NCI-H2227 (cell line): ENCODE data around the gene RRAD.
A peak's percentile ranks its signal among the peaks of the same experiment; 100 is the strongest.

ENCODE experiments used
- DNase-seq: peaks from one replicate; lab custom pipeline; 2025; ENCODE audit not compliant: unreplicated experiment; lab: John Stamatoyannopoulos, UW

The RRAD gene

GRCh38 chr16:66918355-66918754 is 7.0 kb downstream of the RRAD start:
- no peak for DNase-seq

- DNase-seq = no peak
These were observed 7.6 kb downstream of the RRAD start for GRCh38 chr16:66917741-66918140.

DNA sequence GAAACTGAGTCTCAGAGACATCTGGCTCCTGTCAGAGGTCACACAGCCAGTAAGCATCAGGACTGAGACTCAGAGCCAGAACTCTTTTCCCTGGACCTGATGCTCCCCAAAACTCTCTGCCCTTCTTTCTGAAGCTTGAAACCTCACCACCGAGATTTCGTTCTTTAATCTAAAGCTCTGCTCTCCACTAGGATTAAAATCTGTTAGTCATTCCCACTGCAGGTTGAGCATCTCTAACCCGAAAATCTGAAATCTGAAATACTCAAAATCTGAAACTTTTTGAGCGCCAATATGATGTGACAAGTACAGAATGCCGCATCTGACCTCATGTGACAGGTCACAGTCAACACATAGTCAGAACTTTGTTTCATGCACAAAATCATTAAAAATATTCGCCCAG is 8.8 kb downstream of the RRAD start:
- DNase-seq = no peak

DNA sequence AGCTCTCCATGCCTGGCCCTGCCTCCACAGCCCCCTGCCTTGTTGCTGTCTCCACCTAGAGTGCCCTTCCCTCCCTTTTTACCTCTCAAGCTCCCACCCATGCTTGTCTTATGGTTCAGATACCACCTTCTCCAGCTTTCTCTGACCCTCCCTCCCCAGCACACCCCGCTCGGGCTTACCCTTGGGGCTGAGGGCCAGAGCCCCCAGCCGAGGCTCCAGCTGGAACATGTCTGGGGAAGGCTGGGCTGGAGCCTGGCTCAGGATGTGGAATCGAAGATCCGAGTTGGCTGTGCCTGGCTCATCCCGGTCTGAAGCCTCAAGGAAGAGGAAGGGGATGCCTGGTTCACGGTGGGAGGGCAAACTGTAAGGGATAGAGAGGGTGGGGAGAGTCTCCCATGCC is 10.3 kb downstream of the RRAD start:
- no peak for DNase-seq

GRCh38 chr16:66914541-66914940 is 10.8 kb downstream of the RRAD start:
- no peak for DNase-seq

DNA sequence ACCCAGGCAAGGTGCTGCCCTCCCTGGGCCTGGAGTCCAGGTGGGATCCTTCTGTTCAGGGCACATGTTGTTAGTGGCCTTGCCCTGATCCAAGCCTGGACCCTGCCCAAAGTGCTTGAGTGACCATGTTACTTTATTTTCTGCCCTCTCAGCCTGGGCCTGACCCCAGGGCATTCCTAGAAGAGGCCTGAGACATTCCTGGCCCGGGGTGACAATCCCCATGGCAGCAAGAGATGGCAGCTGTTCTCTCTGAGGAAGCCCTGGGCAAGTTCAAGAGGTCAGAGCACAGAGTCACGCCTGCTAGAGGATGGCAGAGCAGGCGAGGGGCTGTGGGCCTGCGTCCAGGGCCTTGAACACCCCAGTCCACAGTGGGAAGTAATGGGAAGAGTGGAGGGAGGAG is 11.6 kb downstream of the RRAD start:
- no peak for DNase-seq

- DNase-seq = no peak
These were observed 12.3 kb downstream of the RRAD start for GRCh38 chr16:66913081-66913480.

- no peak for DNase-seq
These were observed 13.5 kb downstream of the RRAD start for GRCh38 chr16:66911801-66912200.

DNA sequence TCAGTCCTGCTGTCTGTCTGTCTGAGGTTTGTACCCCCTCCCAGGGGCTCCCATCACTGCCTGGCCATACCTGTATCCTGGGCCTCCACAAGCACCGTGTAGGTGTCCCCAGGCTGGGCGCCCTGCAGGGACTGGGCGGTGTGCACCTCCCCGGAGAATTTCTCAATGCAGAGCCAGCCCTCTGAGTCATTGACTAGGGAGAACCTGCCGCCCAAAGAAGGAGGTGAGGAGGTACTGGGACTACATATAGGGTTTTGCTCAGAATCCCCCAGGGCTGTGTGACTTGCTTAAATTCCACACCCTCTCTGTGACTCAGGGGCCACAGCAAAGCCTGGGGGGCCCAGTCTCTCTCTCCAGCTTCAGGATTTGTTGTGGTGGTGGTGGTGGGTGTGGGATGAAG is 14.2 kb downstream of the RRAD start:
- DNase-seq = no peak

DNA sequence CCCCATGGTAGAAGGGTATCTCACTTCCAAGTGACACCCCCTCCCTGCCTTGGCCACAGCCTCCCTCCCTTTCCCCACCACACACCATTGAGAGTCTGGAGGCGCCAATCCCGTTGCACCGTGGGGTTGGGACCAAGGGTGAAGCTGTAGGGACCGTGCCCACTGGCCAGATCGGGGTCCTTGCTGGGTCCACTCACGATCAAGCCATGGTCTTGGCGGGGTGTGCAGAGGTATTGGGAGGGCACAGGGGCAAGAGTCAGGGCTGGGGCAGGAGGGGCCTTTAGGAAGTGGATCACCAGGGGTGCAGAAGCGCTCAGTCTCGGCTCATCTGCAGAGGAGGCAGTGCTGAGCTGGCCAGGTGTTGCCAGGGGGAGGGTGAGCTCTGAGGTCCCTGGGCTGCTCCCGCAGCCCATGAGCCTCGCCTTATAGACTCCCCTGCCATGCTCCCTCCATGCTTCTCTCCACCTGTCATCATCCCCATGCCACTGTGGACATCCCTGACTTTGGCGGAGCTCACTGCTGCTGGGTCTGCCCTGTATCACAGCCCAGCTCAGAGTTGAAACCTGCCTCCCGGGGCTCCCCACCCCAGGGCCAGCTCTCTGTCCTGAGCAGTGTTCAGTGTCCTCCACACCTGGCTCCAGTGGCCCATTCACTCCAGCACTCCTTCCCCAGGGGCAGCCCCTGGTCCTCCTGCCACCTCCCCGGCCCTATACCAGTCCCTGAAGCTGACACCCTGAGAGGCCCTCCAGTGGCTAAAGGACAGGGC is 15.0 kb downstream of the RRAD start:
- DNase-seq = no peak

- DNase-seq = no peak
These were observed 16.4 kb downstream of the RRAD start for GRCh38 chr16:66908762-66909559.

DNA sequence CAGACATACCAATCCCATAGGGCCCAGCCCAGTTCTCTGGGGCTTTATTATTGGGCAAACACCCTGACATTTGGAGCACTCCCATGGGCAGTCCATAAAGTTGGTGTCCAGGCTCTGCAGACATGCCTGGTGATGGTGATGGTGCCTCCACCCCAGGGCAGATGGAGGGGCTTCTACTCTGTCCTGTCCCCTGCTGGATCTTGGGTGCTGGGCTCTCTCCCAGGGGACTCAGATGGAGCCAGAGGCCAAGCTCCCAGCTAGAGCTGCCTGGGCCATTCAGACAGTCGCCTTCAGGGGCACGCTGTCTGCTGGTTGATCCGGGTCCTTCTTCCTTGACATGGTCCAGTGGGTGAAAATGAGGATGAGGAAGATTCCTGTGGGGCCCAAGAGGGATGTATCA is 17.2 kb downstream of the RRAD start:
- no peak for DNase-seq

DNA sequence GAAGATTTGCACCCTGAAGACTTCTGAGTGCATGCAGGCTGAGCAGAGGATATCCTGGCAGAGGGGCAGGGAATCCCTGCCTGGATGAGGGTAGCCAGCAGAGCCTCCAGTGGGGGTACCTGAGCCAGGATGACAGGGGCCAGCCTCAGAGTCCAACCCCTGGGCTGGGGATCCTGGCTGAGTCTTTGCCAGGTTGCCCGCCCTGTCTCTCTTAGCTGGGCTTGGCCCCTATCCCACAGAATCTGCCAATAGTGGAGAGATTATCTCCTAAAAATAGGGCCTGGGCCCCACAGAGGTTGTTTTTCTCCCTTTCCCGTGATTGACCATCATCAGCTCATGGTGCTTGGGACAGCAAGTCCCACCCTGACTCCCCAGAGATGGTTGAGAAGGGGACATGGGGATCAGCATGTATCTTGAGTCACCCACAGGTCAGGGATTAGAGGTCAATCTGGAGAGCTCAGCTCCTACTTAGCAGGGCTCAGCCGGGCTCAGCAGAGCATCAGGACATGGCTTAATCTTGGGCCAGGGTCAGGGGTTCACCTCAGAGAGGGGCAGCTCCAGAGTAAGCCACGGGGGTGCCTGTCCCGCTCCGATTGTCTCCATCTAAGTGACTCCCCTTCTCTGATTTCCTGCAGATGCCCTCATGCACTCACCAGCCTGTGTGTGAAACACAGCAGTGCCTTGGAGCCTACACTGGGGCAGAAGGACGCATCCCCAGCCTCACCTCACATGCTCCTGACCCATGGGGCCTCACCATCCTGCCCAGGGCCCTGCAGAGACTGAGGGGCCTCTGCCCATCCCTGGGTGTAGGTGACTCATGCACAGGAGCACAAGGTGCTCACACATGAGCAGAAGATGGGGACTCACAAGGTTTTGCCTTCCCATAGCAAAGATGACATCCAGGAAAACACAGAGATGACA is 18.2 kb downstream of the RRAD start:
- no peak for DNase-seq

- DNase-seq = peak; percentile 14
These were observed 19.4 kb downstream of the RRAD start for GRCh38 chr16:66905633-66906539.

GRCh38 chr16:66904846-66905632 is 20.3 kb downstream of the RRAD start:
- no peak for DNase-seq

GRCh38 chr16:66904428-66904845 is 20.9 kb downstream of the RRAD start:
- no peak for DNase-seq

DNA sequence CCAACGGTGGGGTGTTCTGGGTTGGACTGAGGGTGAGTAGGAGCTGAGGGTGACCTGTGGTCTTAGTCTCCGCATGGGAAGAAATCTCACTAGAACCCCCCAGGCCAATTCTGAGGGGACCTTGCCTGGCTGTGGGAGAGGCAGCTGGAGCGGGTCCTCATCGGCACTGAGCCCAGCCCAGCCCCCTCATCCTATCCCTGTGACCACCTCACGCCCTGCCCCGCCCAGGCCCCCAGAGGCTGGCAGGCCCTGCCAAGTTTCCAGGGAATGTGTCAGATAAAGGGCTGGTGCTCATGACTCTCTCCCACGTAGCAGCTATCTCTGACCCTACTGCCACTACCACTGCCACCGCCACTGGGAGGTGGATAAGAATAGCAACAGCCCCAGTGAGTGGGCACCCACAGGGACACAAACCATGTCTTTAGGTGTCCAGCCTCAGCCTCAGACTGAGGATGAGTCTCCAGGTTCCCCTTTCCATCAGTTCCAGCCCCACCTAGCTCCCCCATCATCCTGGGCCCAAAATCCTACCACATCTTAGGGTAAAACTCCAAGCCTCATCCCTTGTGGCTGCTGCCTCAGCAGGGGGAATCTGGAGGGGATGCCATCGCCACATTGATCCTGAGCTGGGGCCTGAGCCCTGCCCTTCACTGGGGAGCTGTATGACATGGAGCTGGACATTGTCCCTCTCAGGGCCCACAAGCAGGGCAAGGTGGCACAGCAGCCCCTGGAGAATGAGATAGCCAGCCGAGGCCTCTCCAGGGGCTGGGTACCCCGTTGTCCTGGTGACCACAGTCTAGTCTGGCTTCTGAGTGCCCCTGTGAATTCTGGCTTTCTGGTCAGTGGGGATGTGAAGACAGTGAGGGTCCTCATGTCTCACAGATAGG is 21.5 kb downstream of the RRAD start:
- DNase-seq = no peak

DNA sequence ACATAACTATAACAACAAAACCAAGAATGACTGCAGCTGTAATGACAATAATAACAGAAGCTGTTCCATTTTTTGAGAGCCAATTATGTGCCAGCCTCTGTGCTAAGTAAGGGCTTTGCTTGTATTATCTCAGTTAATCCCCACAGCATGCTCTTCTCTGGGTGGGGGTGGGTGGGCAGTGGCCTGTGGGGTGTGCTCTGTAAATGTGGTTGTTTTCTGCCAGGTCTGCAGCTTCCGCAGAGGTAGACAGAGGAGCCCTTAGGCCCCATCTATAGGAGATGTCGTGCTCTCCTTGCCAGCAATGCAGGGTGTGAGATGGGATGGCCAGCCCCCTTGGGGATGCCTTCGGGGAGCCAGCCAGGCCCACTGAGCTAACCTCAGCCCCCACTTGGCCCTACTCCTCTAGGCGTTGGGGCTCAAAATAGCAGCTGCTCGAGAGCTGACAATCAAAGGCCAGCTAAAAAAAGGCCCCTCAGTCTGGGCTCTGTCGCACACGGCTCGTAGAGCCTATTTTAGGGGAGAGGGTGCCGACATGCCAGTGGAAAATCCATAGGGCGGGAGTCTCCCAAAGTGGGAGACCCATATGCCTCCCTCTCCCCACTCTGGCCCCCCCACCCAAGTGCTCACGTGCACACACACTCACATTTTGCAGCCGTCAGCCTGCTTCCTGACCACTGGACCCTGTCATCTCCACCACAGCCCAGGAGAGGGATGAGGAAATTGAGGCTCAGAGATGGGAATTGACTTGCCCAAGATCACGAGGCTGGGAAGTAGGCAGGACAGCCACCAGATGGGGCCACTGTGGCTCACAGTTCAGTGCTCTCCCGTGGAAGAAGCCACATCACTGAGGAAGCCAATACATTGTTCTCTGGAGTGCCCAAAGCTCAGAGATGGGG is 22.4 kb downstream of the RRAD start:
- DNase-seq = no peak
